ENCODE data around the gene PTGIS.

PTGIS gene

DNA sequence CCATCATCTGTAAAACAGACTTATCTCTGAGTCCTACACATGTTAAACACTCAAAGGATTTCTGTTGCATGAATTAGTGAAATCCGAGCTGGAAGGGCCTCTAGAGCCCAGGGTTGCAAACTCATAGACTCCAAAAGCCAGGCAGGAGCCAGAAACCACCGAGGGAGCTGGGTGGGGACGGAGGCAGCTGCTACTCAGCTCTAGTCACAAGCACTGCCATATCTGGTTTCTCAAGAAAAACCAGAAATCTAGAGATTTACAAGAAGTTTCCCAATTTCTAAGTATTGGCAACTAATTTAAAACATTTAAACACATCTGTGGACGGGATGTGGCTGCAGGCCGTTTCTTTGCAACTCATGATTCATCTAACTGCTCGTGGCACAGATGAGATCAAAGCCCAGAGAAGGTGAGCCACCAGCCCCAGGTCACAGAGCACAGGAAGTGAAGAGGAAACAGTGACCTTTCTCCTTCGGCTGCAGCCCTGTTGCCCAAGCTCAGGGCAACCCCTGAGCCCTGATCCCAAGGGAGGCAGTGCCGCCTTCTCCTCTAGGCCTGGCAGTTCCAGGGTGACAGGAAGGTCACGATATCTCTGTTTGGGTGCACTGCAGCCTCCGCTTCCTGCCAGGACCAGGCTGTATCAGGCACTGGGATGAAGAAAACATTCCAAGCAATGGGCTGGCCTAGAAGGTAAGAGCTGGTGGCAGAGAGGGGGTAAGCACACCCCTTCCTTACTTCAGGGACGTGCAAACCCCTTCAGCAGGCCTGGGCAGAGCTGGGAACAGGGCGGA, 26.4 kb upstream of the PTGIS start:
- Histone ChIP-seq H3K36me3 (ENCODE audit: control insufficient read depth, insufficient read depth, low read length) (no peaks in the 10 kb centered on the region), H3K4me1 (ENCODE audit: control insufficient read depth, insufficient read depth, low read length) (peaks cover 7% of the 10 kb centered on the region; the same call in 1 of the 2 replicates), H3K27ac (ENCODE audit: low read depth, low read length) (no peak overlapping the region), H3K27me3 (ENCODE audit: control insufficient read depth, insufficient read depth, low read length) (no peaks in the 10 kb centered on the region), H3K9me3 (ENCODE audit: control insufficient read depth, insufficient read depth, low read depth, low read length) (no peaks in the 10 kb centered on the region), H3K4me3 (ENCODE audit: low read depth, low read length) (no peak overlapping the region), H3K9ac (ENCODE audit: low read length) (no peak overlapping the region)

DNA sequence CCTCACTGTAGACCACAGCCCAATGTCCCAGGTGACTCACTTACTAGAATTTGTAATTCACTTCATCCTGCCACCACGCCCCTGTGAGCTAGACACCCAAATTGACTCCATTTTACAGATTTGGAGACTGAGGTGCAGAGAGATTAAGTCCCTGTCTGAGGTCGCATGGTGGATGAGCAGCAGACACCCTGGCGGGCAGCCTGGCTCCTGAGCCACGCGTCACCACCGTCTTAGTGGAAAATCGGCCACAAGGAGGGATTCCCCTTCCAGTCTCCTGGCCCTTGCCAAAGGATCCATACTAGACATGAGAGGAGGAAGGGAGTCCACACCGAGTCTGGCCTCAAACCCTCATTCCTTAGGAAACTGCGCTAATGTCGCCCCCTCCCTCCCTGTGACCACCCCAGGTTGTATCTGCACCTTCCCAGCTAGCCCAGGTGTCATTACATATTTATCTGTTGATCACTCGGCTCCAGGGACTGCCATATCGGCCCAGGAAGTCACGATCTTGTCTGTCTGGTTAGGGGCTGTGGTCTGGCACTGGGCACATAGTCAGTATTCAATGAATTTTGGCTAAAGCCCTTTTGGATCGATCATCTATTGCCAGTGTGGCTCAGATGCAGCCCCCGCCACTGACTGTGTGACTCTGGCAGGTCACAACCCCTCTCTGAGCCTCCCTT, 25.7 kb upstream of the PTGIS start:
- H3K27ac ChIP-seq (ENCODE audit: low read depth, low read length), result no peak overlapping the region
- H3K9ac ChIP-seq (ENCODE audit: low read length), result no peak overlapping the region
- no peak overlapping the region for H3K4me3 ChIP-seq (ENCODE audit: low read depth, low read length)
- no peaks in the 10 kb centered on the region for H3K36me3 ChIP-seq (ENCODE audit: control insufficient read depth, insufficient read depth, low read length)
- peaks cover 7% of the 10 kb centered on the region; the same call in 1 of the 2 replicates for H3K4me1 ChIP-seq (ENCODE audit: control insufficient read depth, insufficient read depth, low read length)
- no peaks in the 10 kb centered on the region for H3K9me3 ChIP-seq (ENCODE audit: control insufficient read depth, insufficient read depth, low read depth, low read length)
- H3K27me3 ChIP-seq (ENCODE audit: control insufficient read depth, insufficient read depth, low read length), result no peaks in the 10 kb centered on the region

DNA sequence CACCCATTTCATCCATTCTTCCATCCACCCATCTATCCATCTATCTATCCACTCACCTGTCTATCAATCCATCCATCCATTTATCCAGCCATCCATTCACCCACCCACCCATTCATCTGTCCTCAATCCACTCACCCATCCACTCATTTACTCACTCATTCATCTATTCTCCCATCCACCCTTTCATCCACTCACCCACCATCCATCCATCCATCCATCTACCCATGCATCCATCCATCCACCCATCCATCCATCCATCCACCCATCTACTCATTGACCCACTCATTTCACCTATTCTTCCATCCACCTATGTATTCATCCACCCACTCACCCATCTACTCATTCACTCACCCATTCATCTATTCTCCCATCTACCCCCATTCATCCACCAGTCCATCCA, 24.2 kb upstream of the PTGIS start:
- Histone ChIP-seq H3K4me3 (ENCODE audit: low read depth, low read length) (no peak overlapping the region), H3K36me3 (ENCODE audit: control insufficient read depth, insufficient read depth, low read length) (no peaks in the 10 kb centered on the region), H3K27ac (ENCODE audit: low read depth, low read length) (no peak overlapping the region), H3K27me3 (ENCODE audit: control insufficient read depth, insufficient read depth, low read length) (no peaks in the 10 kb centered on the region), H3K9ac (ENCODE audit: low read length) (no peak overlapping the region), H3K9me3 (ENCODE audit: control insufficient read depth, insufficient read depth, low read depth, low read length) (no peaks in the 10 kb centered on the region), H3K4me1 (ENCODE audit: control insufficient read depth, insufficient read depth, low read length) (peaks cover 7% of the 10 kb centered on the region; the same call in 1 of the 2 replicates)

DNA sequence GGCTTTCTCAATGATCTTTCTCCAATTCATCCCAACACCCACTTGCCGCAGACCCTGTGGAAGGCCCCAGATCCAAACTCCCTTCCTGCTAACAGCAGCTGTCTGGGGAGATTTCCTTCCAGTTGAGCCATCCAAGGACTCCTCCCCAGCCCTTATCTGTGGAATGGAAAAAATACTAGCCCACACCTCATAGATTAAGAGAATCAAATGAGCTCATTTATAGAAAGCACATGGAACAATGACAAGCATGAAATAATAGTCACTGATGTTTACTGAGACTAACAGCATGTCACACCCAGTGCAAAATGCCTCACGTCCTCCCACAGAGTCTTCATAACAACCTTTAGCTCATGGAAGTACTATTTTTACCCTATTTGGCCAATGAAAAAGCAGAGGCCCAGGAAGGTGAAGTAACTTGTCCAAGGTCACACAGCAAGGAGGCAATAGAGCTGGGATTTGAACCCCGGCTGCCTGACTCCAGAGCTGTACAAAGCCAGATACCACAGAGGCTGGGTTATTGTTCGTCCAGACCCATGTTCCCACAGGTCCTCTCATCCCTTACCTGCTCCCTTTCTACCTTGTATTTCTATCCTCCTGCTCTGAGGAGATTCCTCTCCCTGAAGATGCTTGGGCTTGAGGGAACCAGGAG, 23.4 kb upstream of the PTGIS start:
- Histone ChIP-seq H3K27ac (ENCODE audit: low read depth, low read length) (no peak overlapping the region), H3K36me3 (ENCODE audit: control insufficient read depth, insufficient read depth, low read length) (no peaks in the 10 kb centered on the region), H3K9me3 (ENCODE audit: control insufficient read depth, insufficient read depth, low read depth, low read length) (no peaks in the 10 kb centered on the region), H3K4me1 (ENCODE audit: control insufficient read depth, insufficient read depth, low read length) (peaks cover 7% of the 10 kb centered on the region; the same call in 1 of the 2 replicates), H3K27me3 (ENCODE audit: control insufficient read depth, insufficient read depth, low read length) (no peaks in the 10 kb centered on the region), H3K4me3 (ENCODE audit: low read depth, low read length) (no peak overlapping the region), H3K9ac (ENCODE audit: low read length) (no peak overlapping the region)

DNA sequence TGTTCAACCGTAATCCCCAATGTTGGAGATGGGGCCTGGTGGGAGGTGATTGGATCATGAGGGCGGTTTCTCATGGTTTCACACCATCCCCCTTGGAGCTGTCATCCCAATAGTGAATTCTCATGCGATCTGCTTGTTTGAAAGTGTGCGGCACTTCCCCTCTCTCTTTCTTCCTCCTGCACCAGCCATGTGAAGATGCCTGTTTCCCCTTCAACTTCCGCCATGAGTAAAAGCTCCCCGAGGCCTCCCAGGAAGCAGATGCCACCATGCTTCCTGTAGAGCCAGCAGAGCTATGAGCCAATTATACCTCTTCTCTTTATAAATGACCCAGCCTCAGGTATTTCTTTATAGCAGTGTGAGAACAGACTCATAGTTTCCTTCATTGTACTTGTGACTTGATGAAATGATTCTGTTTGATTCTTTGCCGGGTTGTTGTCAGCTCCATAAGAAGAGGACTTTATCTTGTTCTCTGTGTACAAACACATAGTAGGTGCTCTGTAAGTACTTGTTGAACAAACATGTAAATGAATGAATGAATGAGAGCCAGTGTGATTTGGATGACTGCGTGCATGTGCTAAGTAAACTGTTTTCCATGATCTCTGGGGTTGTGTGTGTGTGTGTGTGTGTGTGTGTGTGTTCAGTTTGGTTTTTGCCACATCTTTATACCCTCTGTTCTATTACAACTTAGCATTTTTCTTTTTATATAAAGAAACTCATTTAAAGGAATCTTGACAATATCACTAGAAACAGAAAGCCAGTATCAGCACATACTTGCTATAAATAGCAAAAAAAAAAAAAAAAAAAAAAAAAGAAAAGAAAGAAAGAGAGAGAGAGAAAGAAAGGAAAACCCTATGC, 22.5 kb upstream of the PTGIS start:
- Histone ChIP-seq H3K9me3 (ENCODE audit: control insufficient read depth, insufficient read depth, low read depth, low read length) (no peaks in the 10 kb centered on the region), H3K27me3 (ENCODE audit: control insufficient read depth, insufficient read depth, low read length) (no peaks in the 10 kb centered on the region), H3K4me1 (ENCODE audit: control insufficient read depth, insufficient read depth, low read length) (no peaks in the 10 kb centered on the region), H3K36me3 (ENCODE audit: control insufficient read depth, insufficient read depth, low read length) (no peaks in the 10 kb centered on the region), H3K4me3 (ENCODE audit: low read depth, low read length) (no peak overlapping the region), H3K27ac (ENCODE audit: low read depth, low read length) (no peak overlapping the region), H3K9ac (ENCODE audit: low read length) (no peak overlapping the region)

DNA sequence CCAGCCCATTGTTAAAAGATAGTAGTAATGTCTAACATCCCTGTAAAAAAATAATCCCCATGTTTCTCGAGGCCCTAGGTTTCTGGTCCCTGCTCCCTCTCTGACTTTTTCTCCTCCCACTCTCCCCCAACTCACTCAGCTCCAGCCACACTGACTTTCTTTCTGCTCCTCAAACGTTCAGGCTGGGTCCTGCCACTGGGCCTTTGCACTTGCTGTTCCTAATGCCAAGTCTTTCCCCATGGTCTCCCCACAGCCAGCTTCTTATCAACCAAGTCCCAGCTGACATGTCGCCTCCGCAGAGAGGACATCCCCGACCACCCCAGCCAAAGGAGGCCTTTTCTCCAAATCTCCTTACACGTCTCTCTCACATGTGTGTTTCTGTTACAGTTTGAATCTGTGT, 21.8 kb upstream of the PTGIS start:
- no peak overlapping the region for H3K9ac ChIP-seq (ENCODE audit: low read length)
- H3K36me3 ChIP-seq (ENCODE audit: control insufficient read depth, insufficient read depth, low read length), result no peaks in the 10 kb centered on the region
- no peaks in the 10 kb centered on the region for H3K27me3 ChIP-seq (ENCODE audit: control insufficient read depth, insufficient read depth, low read length)
- no peak overlapping the region for H3K27ac ChIP-seq (ENCODE audit: low read depth, low read length)
- no peaks in the 10 kb centered on the region for H3K9me3 ChIP-seq (ENCODE audit: control insufficient read depth, insufficient read depth, low read depth, low read length)
- H3K4me1 ChIP-seq (ENCODE audit: control insufficient read depth, insufficient read depth, low read length), result no peaks in the 10 kb centered on the region
- H3K4me3 ChIP-seq (ENCODE audit: low read depth, low read length), result no peak overlapping the region

DNA sequence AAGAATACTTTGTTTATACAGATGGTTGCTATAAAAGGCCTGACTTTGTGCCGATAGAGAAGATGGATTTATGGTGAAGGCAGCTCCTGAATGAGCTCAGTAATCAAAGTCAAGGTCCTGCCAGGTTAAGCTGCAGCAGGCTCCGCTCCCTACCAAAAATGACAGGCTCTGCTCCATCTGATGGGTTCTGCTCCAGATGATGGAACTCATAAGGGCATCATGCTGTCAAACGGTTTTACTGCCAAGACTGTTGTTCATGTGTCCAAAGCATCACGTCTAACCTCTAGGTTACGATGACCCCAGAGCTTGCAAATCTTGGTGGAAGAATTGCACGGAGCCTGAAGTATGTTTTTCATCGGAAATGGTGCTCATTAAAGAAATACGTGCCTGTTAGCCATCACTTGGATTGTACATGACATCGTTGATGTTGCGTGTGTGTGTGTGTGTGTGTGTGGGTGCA, 19.2 kb upstream of the PTGIS start:
- H3K9ac ChIP-seq (ENCODE audit: low read length), result no peak overlapping the region
- H3K9me3 ChIP-seq (ENCODE audit: control insufficient read depth, insufficient read depth, low read depth, low read length), result peaks cover 6% of the 10 kb centered on the region
- H3K4me1 ChIP-seq (ENCODE audit: control insufficient read depth, insufficient read depth, low read length), result no peaks in the 10 kb centered on the region
- no peak overlapping the region for H3K27ac ChIP-seq (ENCODE audit: low read depth, low read length)
- H3K27me3 ChIP-seq (ENCODE audit: control insufficient read depth, insufficient read depth, low read length), result no peaks in the 10 kb centered on the region
- H3K4me3 ChIP-seq (ENCODE audit: low read depth, low read length), result no peak overlapping the region
- H3K36me3 ChIP-seq (ENCODE audit: control insufficient read depth, insufficient read depth, low read length), result no peaks in the 10 kb centered on the region

DNA sequence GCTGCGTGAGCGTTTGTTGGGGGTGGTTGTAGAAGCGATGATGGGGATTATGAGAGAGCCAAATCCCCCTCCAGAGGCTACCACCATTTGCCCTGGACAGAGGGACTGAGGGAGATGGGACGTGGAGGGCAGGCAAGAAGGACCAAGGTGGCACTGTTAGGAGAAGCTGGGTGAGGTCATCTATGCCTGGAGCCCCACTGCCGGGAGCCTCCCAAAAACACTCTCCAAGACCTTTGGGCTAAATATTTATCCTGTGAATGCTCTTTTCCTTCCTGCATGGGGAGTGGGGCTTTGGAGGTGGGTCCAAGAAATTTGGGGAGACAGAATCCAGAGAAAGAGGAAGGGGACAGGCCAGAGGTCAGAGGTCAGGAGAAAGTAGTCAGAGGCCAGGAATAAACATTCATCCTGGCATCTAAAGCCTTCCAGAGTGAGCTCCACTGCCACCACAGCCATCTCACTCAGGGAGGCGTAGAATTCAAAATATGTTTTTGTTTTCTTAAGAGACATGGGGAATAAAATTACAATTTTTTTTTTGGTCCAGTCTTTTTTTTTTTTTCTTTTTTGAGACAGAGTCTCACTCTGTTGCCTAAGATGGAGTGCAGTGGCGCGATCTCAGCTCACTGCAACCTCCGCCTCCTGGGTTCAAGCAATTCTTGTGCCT, 17.8 kb upstream of the PTGIS start:
- Histone ChIP-seq H3K27me3 (ENCODE audit: control insufficient read depth, insufficient read depth, low read length) (no peaks in the 10 kb centered on the region), H3K9me3 (ENCODE audit: control insufficient read depth, insufficient read depth, low read depth, low read length) (peaks cover 6% of the 10 kb centered on the region), H3K9ac (ENCODE audit: low read length) (no peak overlapping the region), H3K36me3 (ENCODE audit: control insufficient read depth, insufficient read depth, low read length) (no peaks in the 10 kb centered on the region), H3K27ac (ENCODE audit: low read depth, low read length) (no peak overlapping the region), H3K4me1 (ENCODE audit: control insufficient read depth, insufficient read depth, low read length) (no peaks in the 10 kb centered on the region), H3K4me3 (ENCODE audit: low read depth, low read length) (no peak overlapping the region)

DNA sequence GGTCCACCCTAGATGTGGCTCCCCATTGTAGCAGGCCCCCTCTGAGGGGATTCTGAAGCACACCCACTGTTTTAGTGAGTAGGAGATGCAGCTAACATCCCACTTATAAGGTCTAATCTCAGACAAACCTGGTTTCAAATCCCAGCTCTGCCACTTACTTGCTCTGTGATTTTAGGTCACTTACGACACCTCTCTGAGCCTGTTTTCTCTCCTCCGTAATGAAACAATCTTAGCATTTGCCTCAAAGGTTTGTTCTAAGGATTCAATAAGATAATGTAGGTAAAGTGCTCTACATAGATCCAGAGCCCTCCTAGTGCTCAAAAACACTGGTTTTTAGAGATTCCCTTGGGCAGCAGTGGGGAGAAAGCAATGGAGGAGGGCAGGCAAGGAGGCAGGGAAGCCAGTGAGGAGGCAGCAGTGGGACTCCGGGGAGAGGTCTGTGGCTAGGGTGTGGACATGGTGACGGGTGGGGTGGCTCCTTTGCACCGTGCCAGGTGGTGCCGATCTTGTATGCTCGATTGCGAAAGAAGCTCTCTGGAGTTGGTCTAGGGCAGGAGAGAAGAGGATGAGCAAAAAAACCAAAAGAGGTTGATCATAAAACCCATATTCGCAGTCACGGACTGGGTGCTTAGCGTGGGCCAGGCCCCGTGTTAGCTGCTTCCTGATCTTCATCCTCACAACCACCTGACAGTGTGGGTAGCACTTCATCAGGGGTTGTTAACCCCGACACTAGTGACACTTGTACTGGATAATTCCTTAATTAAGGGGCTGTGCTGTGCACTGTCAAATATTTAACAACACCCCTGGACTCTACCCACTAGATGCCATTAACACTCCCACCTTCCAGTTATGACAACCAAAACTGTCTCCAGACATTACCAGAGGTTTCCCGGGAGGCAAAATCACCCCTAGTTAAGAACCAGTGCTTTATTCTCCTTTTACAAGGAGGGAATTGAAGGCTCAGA, 16.8 kb upstream of the PTGIS start:
- Histone ChIP-seq H3K27ac (ENCODE audit: low read depth, low read length) (no peak overlapping the region), H3K9ac (ENCODE audit: low read length) (no peak overlapping the region), H3K27me3 (ENCODE audit: control insufficient read depth, insufficient read depth, low read length) (no peaks in the 10 kb centered on the region), H3K4me1 (ENCODE audit: control insufficient read depth, insufficient read depth, low read length) (no peaks in the 10 kb centered on the region), H3K36me3 (ENCODE audit: control insufficient read depth, insufficient read depth, low read length) (no peaks in the 10 kb centered on the region), H3K4me3 (ENCODE audit: low read depth, low read length) (no peak overlapping the region), H3K9me3 (ENCODE audit: control insufficient read depth, insufficient read depth, low read depth, low read length) (peaks cover 6% of the 10 kb centered on the region)

Data from HUES6 (cell line).